Measurements from ENCODE around the gene ATP6V1G2. TPM values are rescaled to one million over a fixed set of nuclear protein-coding genes. Genes with fewer than 3 reads are reported as not detected.

ATP6V1G2 gene
- total and polyA plus RNA-seq, 7 experiments from 2014 or later = 0.38 to 7.5 (median 2.8) TPM

DNA sequence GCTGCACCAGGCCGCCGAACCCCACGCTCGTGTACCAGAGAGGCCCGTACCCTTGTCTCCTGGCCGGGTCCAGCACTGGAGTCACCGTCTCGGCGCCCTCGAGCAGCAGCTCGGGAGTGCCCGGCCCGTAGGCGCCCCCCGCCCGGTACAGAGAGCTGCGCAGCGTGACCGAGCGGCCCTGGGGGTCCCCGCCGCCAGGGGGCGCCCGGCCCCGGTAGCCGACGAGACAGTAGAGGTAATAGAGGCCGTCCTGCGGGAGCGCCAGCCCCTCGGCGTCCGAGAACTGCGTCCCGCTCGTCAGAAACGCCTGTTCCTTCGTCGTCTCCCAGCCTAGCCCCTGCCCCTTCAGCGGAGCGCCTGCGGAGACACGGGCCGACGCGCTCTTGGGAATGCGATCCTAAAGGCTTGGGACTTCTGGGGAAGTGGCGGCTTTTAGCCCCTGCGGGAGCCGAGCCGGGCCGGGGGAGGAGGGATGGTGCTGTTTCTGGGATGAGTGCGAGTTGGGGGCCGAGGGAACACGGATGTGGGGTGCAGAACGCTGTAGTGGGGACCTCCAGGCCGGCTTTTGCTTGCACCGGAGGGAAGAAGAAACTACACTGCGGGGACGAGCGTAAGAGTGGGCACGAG lies 34.5 kb upstream of the ATP6V1G2 start:
- H3K4me3 Mint-ChIP-seq = peak overlapping the region; percentile 88 to 100 (median 99)
- H3K36me3 Mint-ChIP-seq = peaks cover 11 to 59% (median 16%) of the 10 kb centered on the region in 5 donors
- CTCF ChIA-PET = interaction anchor here (0.6 to 18.2 kb wide), 12 partner anchors 10 to 250 kb away, joined by 3 to 687 read pairs (median 8); partner anchors contain the start of genes ATP6V1G2, DDX39B, NCR3 and NFKBIL1
- peaks cover 47 to 80% (median 63%) of the 10 kb centered on the region in 7 donors for H3K4me1 Mint-ChIP-seq
- ATAC-seq = peak; percentile 87
- Histone ChIP-seq H3K27me3 (ENCODE audit: control insufficient read depth in 2 of 2, insufficient read depth in 2 of 2, low read length in 2 of 2) (no peaks in the 10 kb centered on the region), H3K4me3 (ENCODE audit: low read length) (peak overlapping the region; percentile 97), H3K36me3 (ENCODE audit: control insufficient read depth in 2 of 3, insufficient read depth in 3 of 3, low read length in 3 of 3) (peaks cover 4 to 20% (median 5%) of the 10 kb centered on the region in 3 experiments), H3K9me3 (ENCODE audit: control insufficient read depth in 2 of 3, low read length in 3 of 3) (no peaks in the 10 kb centered on the region), H3K4me1 (ENCODE audit: control insufficient read depth in 2 of 2, insufficient read depth in 2 of 2, low read length in 2 of 2) (peaks cover 54 to 60% of the 10 kb centered on the region in 2 donors), H3K27ac (ENCODE audit: low read depth, low read length) (peak overlapping the region; percentile 97)
- peak; percentile 79 to 96 (median 88) for DNase-seq
- no peaks in the 10 kb centered on the region for H3K27me3 Mint-ChIP-seq
- intact Hi-C loops (cut with micrococcal nuclease) = loop anchor here in 1 of 2 donors (1.0 to 2.0 kb wide), 7 partner anchors 9 to 88 kb away; partner anchors contain the start of genes LTA and NFKBIL1
- H3K9me3 Mint-ChIP-seq = peaks cover 0 to 5% (median 0%) of the 10 kb centered on the region in 11 donors
- POLR2A ChIA-PET = interaction anchor here (0.6 to 66.4 kb wide), 15 partner anchors 15 to 1390 kb away, joined by 3 to 3078 read pairs (median 4); partner anchors contain the start of genes AIF1, ATP6V1G2, BAG6 and C6orf47
- peak overlapping the region; percentile 94 to 100 (median 97) for H3K27ac Mint-ChIP-seq

DNA sequence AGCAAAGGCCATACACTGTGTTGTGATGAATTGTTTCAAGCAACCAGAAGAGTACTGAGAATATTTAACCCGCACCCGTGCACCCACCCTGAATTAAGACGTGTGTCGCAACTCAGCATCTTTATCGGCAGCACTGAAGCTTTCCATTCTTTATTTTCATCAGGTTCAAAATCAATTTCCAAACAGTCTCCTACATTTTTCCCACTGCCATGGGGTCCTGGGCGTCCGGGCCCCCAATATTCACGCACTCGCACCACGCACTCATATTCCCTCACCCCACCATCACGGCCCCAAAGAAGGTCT lies 34.0 kb upstream of the ATP6V1G2 start:
- Mint-ChIP-seq H3K27me3 (peaks cover 0 to 2% (median 0%) of the 10 kb centered on the region in 5 donors), H3K27ac (peak overlapping the region; percentile 94 to 100 (median 97)), H3K36me3 (peaks cover 11 to 65% (median 16%) of the 10 kb centered on the region in 5 donors), H3K9me3 (no peaks in the 10 kb centered on the region), H3K4me1 (peaks cover 47 to 80% (median 63%) of the 10 kb centered on the region in 7 donors), H3K4me3 (peak overlapping the region; percentile 88 to 100 (median 99))
- Histone ChIP-seq H3K4me3 (ENCODE audit: low read length) (peak overlapping the region; percentile 97), H3K27me3 (ENCODE audit: control insufficient read depth in 2 of 2, insufficient read depth in 2 of 2, low read length in 2 of 2) (no peaks in the 10 kb centered on the region), H3K9me3 (ENCODE audit: control insufficient read depth in 2 of 3, low read length in 3 of 3) (no peaks in the 10 kb centered on the region), H3K27ac (ENCODE audit: low read depth, low read length) (peak overlapping the region; percentile 97), H3K4me1 (ENCODE audit: control insufficient read depth in 2 of 2, insufficient read depth in 2 of 2, low read length in 2 of 2) (peaks cover 50 to 55% of the 10 kb centered on the region in 2 donors), H3K36me3 (ENCODE audit: control insufficient read depth in 2 of 3, insufficient read depth in 3 of 3, low read length in 3 of 3) (peaks cover 4 to 20% (median 5%) of the 10 kb centered on the region in 3 experiments)
- DNase-seq (no peak), ATAC-seq (no peak)
- intact Hi-C loops (cut with micrococcal nuclease) = loop anchor here in 1 of 2 donors (1.0 to 2.0 kb wide), 6 partner anchors 8 to 88 kb away; partner anchors contain the start of gene LTA
- ChIA-PET POLR2A (interaction anchor here (0.6 to 66.4 kb wide), 11 partner anchors 15 to 1390 kb away, joined by 3 to 3078 read pairs (median 5); partner anchors contain the start of genes AIF1, ATP6V1G2, C6orf47 and DDX39B), CTCF (interaction anchor here (0.6 to 18.2 kb wide), 12 partner anchors 10 to 250 kb away, joined by 3 to 687 read pairs (median 6); partner anchors contain the start of genes ATP6V1G2, DDX39B, NCR3 and NFKBIL1)

DNA sequence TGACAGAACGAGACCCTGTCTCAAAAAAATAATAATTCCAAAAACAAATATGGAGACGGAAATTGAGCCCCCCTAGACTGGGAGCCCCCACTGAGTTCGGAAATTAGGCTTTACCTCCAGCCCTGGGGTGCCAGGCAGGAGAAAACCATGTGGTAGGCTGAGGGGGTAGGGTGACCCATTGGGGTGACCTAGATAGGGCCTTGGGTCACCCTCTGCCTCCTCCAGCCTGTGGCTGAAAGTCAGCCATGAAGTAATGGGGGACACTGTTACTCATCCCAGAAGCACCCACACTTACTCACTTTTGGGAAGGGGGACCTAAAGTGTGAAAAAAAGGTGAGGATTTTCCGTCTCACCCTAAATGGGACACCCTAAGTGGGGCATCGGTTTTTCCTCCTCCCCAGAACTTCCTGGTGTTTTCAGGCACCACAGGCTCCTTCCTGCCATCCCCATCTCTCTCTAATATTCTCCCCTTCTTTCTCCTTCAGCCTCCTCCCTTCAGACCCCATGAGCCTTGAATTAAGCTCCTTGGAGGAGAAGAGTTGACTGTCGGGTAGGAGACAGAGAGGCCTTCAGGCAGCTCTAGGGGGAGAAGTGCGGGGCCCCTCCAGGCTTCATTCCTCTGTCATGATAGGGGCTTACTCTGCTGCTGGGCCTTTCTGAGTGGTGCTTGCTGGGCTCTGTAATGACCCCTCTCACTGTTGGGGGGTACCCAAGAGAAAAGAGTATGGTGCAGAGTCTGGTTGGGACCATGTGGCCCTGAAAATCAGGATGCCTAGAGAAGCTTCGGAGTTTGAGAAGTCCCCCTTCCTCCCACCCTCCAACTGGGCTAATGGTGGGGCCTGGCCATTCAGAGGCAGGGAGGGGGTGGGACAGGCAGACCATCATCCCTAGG lies 33.4 kb upstream of the ATP6V1G2 start:
- Mint-ChIP-seq H3K4me3 (peak overlapping the region; percentile 88 to 100 (median 99)), H3K36me3 (peaks cover 11 to 66% (median 16%) of the 10 kb centered on the region in 5 donors), H3K9me3 (no peaks in the 10 kb centered on the region), H3K27ac (peak overlapping the region; percentile 94 to 100 (median 97)), H3K4me1 (peaks cover 46 to 80% (median 67%) of the 10 kb centered on the region in 7 donors), H3K27me3 (peaks cover 0 to 3% (median 0%) of the 10 kb centered on the region in 5 donors)
- Histone ChIP-seq H3K4me1 (ENCODE audit: control insufficient read depth in 2 of 2, insufficient read depth in 2 of 2, low read length in 2 of 2) (peaks cover 50 to 54% of the 10 kb centered on the region in 2 donors), H3K27ac (ENCODE audit: low read depth, low read length) (peak overlapping the region; percentile 97), H3K27me3 (ENCODE audit: control insufficient read depth in 2 of 2, insufficient read depth in 2 of 2, low read length in 2 of 2) (no peaks in the 10 kb centered on the region), H3K9me3 (ENCODE audit: control insufficient read depth in 2 of 3, low read length in 3 of 3) (no peaks in the 10 kb centered on the region), H3K36me3 (ENCODE audit: control insufficient read depth in 2 of 3, insufficient read depth in 3 of 3, low read length in 3 of 3) (peaks cover 4 to 20% (median 5%) of the 10 kb centered on the region in 3 experiments), H3K4me3 (ENCODE audit: low read length) (peak overlapping the region; percentile 97)
- intact Hi-C loops (cut with micrococcal nuclease) = loop anchor here (1.0 to 5.0 kb wide), 7 partner anchors 7 to 158 kb away; partner anchors contain the start of genes CLIC1 (in 1 of the 2) and LTA (in 1 of the 2)
- DNase-seq (peak in 1 of 9 donors; percentile 47), ATAC-seq (no peak)
- POLR2A ChIA-PET = interaction anchor here (0.6 to 66.4 kb wide), 13 partner anchors 16 to 1236 kb away, joined by 3 to 3078 read pairs (median 4); partner anchors contain the start of genes AIF1, ATP6V1G2, C6orf47 and DDX39B
- CTCF ChIA-PET = interaction anchor here (0.6 to 18.2 kb wide), 11 partner anchors 9 to 251 kb away, joined by 3 to 687 read pairs (median 6); partner anchors contain the start of genes ATP6V1G2, DDX39B, NCR3 and NFKBIL1

DNA sequence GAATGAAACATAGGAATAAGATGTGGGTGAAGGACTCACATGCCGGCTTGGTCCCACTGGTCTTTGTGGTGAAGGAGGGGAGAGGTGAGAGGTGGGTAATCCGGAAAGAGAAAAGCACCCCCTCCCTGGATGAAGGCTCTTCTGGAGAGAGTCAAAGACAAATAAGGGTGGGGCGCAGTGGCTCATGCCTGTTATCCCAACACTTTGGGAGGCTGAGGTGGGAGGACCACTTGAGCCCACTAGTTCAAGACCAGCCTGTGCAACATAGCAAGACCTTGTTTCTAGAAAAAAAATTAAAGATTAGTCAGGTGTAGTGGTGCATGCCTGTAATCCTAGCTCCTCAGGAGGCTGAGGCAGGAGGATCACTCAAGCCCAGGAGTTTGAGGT lies 32.7 kb upstream of the ATP6V1G2 start:
- Mint-ChIP-seq H3K27me3 (peaks cover 0 to 3% (median 0%) of the 10 kb centered on the region in 5 donors), H3K9me3 (no peaks in the 10 kb centered on the region), H3K4me1 (peaks cover 52 to 80% (median 68%) of the 10 kb centered on the region in 7 donors), H3K4me3 (peak overlapping the region; percentile 80 to 100 (median 99)), H3K36me3 (peaks cover 11 to 68% (median 17%) of the 10 kb centered on the region in 5 donors), H3K27ac (peak overlapping the region; percentile 94 to 100 (median 97))
- ChIA-PET POLR2A (interaction anchor here (0.9 to 66.4 kb wide), 6 partner anchors 15 to 115 kb away, joined by 3 to 3078 read pairs (median 22); partner anchors contain the start of genes AIF1, ATP6V1G2, C6orf47 and DDX39B), CTCF (interaction anchor here (4.2 to 18.2 kb wide), 3 partner anchors 9 to 28 kb away, joined by 22 to 687 read pairs (median 298); partner anchors contain the start of genes ATP6V1G2, NCR3 and NFKBIL1)
- H3K27me3 ChIP-seq (ENCODE audit: control insufficient read depth in 2 of 2, insufficient read depth in 2 of 2, low read length in 2 of 2) = no peaks in the 10 kb centered on the region
- ATAC-seq = no peak
- H3K27ac ChIP-seq (ENCODE audit: low read depth, low read length) = peak overlapping the region; percentile 97
- H3K9me3 ChIP-seq (ENCODE audit: control insufficient read depth in 2 of 3, low read length in 3 of 3) = no peaks in the 10 kb centered on the region
- peaks cover 4 to 20% (median 5%) of the 10 kb centered on the region in 3 experiments for H3K36me3 ChIP-seq (ENCODE audit: control insufficient read depth in 2 of 3, insufficient read depth in 3 of 3, low read length in 3 of 3)
- DNase-seq = no peak
- peaks cover 50 to 56% of the 10 kb centered on the region in 2 donors for H3K4me1 ChIP-seq (ENCODE audit: control insufficient read depth in 2 of 2, insufficient read depth in 2 of 2, low read length in 2 of 2)
- intact Hi-C loops (cut with micrococcal nuclease) = loop anchor here in 1 of 2 donors (5.0 kb wide), 1 partner anchor 158 kb away; the partner anchor contains the start of gene CLIC1
- peak overlapping the region; percentile 97 for H3K4me3 ChIP-seq (ENCODE audit: low read length)

DNA sequence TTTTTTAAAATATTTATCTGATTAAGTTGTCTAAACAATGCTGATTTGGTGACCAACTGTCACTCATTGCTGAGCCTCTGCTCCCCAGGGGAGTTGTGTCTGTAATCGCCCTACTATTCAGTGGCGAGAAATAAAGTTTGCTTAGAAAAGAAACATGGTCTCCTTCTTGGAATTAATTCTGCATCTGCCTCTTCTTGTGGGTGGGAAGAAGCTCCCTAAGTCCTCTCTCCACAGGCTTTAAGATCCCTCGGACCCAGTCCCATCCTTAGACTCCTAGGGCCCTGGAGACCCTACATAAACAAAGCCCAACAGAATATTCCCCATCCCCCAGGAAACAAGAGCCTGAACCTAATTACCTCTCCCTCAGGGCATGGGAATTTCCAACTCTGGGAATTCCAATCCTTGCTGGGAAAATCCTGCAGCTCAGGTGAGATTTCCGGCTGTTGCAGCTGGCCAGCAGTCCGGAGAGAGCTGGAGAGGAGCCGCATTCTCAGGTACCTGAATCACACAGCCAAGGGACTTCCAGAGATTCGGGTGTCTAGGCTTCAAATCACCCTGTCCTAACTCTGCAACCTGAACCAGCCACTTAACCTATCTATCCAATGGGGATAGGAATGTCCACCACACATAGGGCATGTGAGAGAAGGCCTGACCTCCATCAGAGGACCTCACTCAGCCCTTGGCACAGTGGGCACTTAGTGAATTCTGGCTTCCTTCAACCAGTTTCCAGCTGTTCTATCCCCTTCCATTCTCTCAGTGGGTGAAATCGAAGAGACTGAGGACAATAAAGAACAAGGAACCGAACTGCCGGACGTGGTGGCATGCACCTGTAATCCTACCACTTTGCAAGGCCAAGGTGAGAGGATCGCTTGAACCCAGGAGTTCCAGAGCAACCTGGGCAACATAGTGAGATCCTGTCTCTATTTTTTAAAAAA lies 32.0 kb upstream of the ATP6V1G2 start:
- peak overlapping the region; percentile 25 for H3K4me3 ChIP-seq (ENCODE audit: low read length)
- Mint-ChIP-seq H3K36me3 (peaks cover 11 to 71% (median 19%) of the 10 kb centered on the region in 5 donors), H3K27me3 (peaks cover 0 to 3% (median 0%) of the 10 kb centered on the region in 5 donors), H3K27ac (peak overlapping the region; percentile 94 to 100 (median 97)), H3K4me1 (peaks cover 56 to 81% (median 72%) of the 10 kb centered on the region in 7 donors), H3K4me3 (peak overlapping the region; percentile 80 to 100 (median 99)), H3K9me3 (no peaks in the 10 kb centered on the region)
- ChIA-PET POLR2A (interaction anchor here (0.6 to 66.4 kb wide), 5 partner anchors 14 to 907 kb away, joined by 3 to 3078 read pairs (median 36); partner anchors contain the start of genes AIF1, ATP6V1G2, C6orf47 and DDX39B), CTCF (interaction anchor here (0.6 to 18.2 kb wide), 5 partner anchors 7 to 163 kb away, joined by 3 to 687 read pairs (median 41); partner anchors contain the start of genes ATP6V1G2, LST1, LTB and NCR3)
- ATAC-seq (no peak), DNase-seq (no peak)
- no peaks in the 10 kb centered on the region for H3K9me3 ChIP-seq (ENCODE audit: control insufficient read depth in 2 of 3, low read length in 3 of 3)
- H3K36me3 ChIP-seq (ENCODE audit: control insufficient read depth in 2 of 3, insufficient read depth in 3 of 3, low read length in 3 of 3) = peaks cover 4 to 20% (median 5%) of the 10 kb centered on the region in 3 experiments
- peak overlapping the region; percentile 97 for H3K27ac ChIP-seq (ENCODE audit: low read depth, low read length)
- H3K4me1 ChIP-seq (ENCODE audit: control insufficient read depth in 2 of 2, insufficient read depth in 2 of 2, low read length in 2 of 2) = peaks cover 49 to 56% of the 10 kb centered on the region in 2 donors
- intact Hi-C loops (cut with micrococcal nuclease) = loop anchor here in 1 of 2 donors (5.0 kb wide), 1 partner anchor 159 kb away; the partner anchor contains the start of gene CLIC1
- H3K27me3 ChIP-seq (ENCODE audit: control insufficient read depth in 2 of 2, insufficient read depth in 2 of 2, low read length in 2 of 2) = no peaks in the 10 kb centered on the region

All from naive thymus-derived CD4-positive, alpha-beta T cell (primary cell).